ENCODE data around the gene ZFTA. TPM values are rescaled to one million over a fixed set of nuclear protein-coding genes. Genes with fewer than 3 reads are reported as not detected.

ZFTA gene
- total RNA-seq, 1 donor from 2014 or later = 34.6 TPM

DNA sequence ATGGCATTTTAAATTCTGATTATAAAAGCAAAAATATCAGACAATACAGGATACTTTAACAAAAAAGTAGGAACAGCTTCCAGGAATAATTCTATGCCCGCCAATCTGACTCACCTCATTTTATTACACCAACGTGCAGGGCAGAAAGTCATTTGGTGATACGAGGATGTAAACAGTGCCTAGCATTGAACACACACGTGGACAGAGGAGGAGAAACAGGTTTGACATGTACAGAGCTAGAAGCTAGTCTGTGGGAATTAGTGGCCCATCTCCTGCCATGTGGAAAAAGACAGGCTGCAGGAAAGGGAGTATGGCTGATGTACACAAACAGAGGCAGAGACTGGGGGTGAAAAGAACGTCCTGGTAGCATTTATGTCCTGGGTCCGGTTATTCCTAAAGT lies 35.7 kb upstream of the ZFTA start:
- Mint-ChIP-seq H3K4me3 (ENCODE audit: unreplicated experiment) (no peak overlapping the region), H3K9me3 (ENCODE audit: low read depth) (no peaks in the 10 kb centered on the region), H3K36me3 (ENCODE audit: low read depth) (no peaks in the 10 kb centered on the region), H3K4me1 (ENCODE audit: low read depth) (peaks cover 10% of the 10 kb centered on the region), H3K27ac (ENCODE audit: unreplicated experiment) (no peak overlapping the region), H3K27me3 (ENCODE audit: low read depth) (no peaks in the 10 kb centered on the region)
- TF ChIP-seq, protein P1, sequence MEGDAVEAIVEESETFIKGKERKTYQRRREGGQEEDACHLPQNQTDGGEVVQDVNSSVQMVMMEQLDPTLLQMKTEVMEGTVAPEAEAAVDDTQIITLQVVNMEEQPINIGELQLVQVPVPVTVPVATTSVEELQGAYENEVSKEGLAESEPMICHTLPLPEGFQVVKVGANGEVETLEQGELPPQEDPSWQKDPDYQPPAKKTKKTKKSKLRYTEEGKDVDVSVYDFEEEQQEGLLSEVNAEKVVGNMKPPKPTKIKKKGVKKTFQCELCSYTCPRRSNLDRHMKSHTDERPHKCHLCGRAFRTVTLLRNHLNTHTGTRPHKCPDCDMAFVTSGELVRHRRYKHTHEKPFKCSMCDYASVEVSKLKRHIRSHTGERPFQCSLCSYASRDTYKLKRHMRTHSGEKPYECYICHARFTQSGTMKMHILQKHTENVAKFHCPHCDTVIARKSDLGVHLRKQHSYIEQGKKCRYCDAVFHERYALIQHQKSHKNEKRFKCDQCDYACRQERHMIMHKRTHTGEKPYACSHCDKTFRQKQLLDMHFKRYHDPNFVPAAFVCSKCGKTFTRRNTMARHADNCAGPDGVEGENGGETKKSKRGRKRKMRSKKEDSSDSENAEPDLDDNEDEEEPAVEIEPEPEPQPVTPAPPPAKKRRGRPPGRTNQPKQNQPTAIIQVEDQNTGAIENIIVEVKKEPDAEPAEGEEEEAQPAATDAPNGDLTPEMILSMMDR (IDR thresholded peaks at IDR 0.05) = no peak
- DNase-seq (ENCODE audit: low spot score) = no peak

DNA sequence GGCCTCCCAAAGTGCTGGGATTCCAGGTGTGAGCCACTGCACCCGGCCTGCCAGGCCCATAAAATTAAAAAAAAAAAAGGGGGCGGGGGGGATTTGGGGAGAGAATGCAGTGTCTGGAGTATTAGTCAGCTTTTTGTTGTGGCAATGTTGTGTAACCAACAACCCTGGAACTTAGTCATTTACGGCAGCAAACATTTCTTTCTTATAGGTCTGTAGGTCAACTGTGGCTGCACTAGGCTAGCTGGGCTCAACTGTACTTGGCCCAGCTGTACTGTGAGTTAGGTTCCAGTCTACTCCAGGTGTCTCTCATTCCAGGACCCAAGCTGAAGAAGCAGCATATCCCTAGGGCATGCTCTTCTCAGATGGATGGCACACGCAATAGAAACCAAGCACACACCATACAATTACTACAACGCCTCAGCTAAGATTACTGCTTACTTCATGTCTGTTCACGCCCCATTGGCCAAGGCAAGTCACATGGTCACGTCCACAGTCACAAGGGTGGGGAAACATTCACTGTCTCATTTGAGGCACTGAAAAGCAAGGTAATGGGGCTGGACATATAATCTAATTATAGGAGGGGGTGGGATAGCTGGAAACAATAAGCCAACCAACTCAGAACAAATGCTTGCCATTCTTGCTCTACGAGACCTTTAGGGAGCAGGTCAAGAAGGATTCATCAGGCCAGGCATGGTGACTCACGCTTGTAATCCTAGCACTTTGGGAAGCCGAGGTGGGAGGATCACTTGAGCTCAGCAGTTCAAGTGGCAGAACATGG lies 34.3 kb upstream of the ZFTA start:
- Mint-ChIP-seq H3K9me3 (ENCODE audit: low read depth) (no peaks in the 10 kb centered on the region), H3K36me3 (ENCODE audit: low read depth) (no peaks in the 10 kb centered on the region), H3K4me1 (ENCODE audit: low read depth) (peaks cover 10% of the 10 kb centered on the region), H3K27ac (ENCODE audit: unreplicated experiment) (no peak overlapping the region), H3K27me3 (ENCODE audit: low read depth) (no peaks in the 10 kb centered on the region), H3K4me3 (ENCODE audit: unreplicated experiment) (no peak overlapping the region)
- TF ChIP-seq, protein P1 (IDR thresholded peaks at IDR 0.05) = no peak
- no peak for DNase-seq (ENCODE audit: low spot score)

DNA sequence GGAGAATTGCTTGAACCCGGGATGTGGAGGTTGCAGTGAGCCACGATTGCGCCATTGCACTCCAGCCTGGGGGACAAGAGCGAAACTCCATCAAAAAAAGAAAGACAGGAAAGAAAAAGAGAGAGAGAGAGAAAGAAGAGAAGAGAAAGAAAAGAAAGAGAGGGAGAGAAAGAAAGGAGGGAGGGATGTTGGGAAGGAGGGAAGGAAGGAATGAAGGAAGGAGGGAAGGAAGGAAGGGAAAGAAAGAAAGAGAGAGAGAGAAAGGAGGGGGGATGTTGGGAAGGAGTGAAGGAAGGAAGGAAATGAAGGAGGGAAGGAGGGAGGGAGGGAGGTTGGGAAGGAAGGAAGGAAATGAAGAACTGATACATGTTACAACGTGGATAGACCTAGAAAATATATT lies 32.3 kb upstream of the ZFTA start:
- H3K27ac Mint-ChIP-seq (ENCODE audit: unreplicated experiment) = no peak overlapping the region
- H3K4me3 Mint-ChIP-seq (ENCODE audit: unreplicated experiment) = no peak overlapping the region
- no peaks in the 10 kb centered on the region for H3K9me3 Mint-ChIP-seq (ENCODE audit: low read depth)
- DNase-seq (ENCODE audit: low spot score) = no peak
- TF ChIP-seq, protein P1 (IDR thresholded peaks at IDR 0.05) = no peak
- H3K36me3 Mint-ChIP-seq (ENCODE audit: low read depth) = no peaks in the 10 kb centered on the region
- peaks cover 2% of the 10 kb centered on the region for H3K4me1 Mint-ChIP-seq (ENCODE audit: low read depth)
- H3K27me3 Mint-ChIP-seq (ENCODE audit: low read depth) = no peaks in the 10 kb centered on the region

DNA sequence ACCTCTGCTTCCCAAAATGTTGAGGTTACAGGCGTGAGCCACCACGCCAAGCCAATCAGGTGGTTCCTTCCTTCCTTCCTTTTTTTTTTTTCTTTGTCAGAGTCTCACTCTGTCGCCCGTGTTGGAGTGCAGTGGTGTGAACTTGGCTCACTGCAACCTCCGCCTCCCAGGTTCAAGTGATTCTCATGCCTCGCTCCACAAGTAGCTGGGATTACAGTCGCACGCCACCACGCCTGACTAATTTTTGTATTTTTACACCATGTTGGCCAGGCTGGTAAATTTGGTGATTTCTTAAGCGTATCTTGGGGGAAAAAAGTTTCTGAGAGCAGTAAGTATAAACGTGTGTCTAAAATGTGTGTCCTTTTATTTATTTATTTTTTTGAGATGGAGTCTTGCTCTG lies 26.5 kb upstream of the ZFTA start:
- TF ChIP-seq, protein P1 (IDR thresholded peaks at IDR 0.05) = no peak
- no peaks in the 10 kb centered on the region for H3K27me3 Mint-ChIP-seq (ENCODE audit: low read depth)
- H3K36me3 Mint-ChIP-seq (ENCODE audit: low read depth) = no peaks in the 10 kb centered on the region
- H3K9me3 Mint-ChIP-seq (ENCODE audit: low read depth) = peaks cover 9% of the 10 kb centered on the region
- peaks cover 8% of the 10 kb centered on the region for H3K4me1 Mint-ChIP-seq (ENCODE audit: low read depth)
- H3K4me3 Mint-ChIP-seq (ENCODE audit: unreplicated experiment) = no peak overlapping the region
- H3K27ac Mint-ChIP-seq (ENCODE audit: unreplicated experiment) = no peak overlapping the region
- no peak for DNase-seq (ENCODE audit: low spot score)

DNA sequence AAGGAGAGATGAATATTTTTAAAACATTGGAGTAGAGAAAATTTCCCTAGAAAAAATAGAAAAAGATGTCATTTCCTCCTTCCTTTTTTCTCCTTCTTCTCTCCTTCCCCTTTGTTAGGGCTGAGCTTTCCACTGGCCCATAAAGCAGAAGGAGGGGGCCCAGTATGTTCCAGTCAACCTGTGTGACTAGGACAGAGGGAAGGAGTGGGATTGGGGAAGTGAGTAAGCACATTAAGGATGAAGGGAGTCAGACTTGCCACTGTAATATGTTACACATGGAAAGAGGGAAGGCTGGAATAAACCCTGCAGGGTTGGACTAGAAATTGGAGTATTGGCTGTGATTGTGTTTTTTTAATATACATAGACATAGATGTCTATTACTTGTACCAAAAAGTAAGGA lies 24.6 kb upstream of the ZFTA start:
- Mint-ChIP-seq H3K36me3 (ENCODE audit: low read depth) (no peaks in the 10 kb centered on the region), H3K27ac (ENCODE audit: unreplicated experiment) (peak overlapping the region; percentile 29), H3K9me3 (ENCODE audit: low read depth) (peaks cover 9% of the 10 kb centered on the region), H3K4me3 (ENCODE audit: unreplicated experiment) (no peak overlapping the region), H3K27me3 (ENCODE audit: low read depth) (no peaks in the 10 kb centered on the region), H3K4me1 (ENCODE audit: low read depth) (peaks cover 8% of the 10 kb centered on the region)
- TF ChIP-seq, protein P1 (IDR thresholded peaks at IDR 0.05) = no peak
- DNase-seq (ENCODE audit: low spot score) = no peak
